ENCODE measurements around the gene CXCL5.

GRCh38 chr4:74044677-74045076, 46.2 kb upstream of the CXCL5 start:
- no peak for TF ChIP-seq POLR2AphosphoS5 (IDR thresholded peaks at IDR 0.05; ENCODE audit: borderline replicate concordance, low read depth, low read length)
- TF ChIP-seq EZH2 (IDR thresholded peaks at IDR 0.05) = no peak
